HG03097 (cell line): Measurements from ENCODE around the gene GNB3.

ENCODE experiments used
- ATAC-seq: cut with Tn5 transposase; IDR thresholded peaks from one replicate; pipeline ENCODE4 v1.9.1; 2021; ENCODE audit not compliant: unreplicated experiment, low FRiP score

Gene GNB3

GRCh38 chr12:6823182-6824084 is 17.3 kb upstream of the GNB3 start:
- ATAC-seq: no peak

- ATAC-seq: no peak
Observed at GRCh38 chr12:6824085-6824775, 16.5 kb upstream of the GNB3 start.

GRCh38 chr12:6824901-6825381 is 15.8 kb upstream of the GNB3 start:
- ATAC-seq: no peak

GRCh38 chr12:6825398-6826124 is 15.2 kb upstream of the GNB3 start:
- no peak for ATAC-seq

GRCh38 chr12:6826125-6826733 is 14.5 kb upstream of the GNB3 start:
- ATAC-seq: no peak

GRCh38 chr12:6826734-6827436 is 13.8 kb upstream of the GNB3 start:
- no peak for ATAC-seq

- no peak for ATAC-seq
Observed at GRCh38 chr12:6827437-6827911, 13.3 kb upstream of the GNB3 start.

- no peak for ATAC-seq
Observed at GRCh38 chr12:6827982-6828780, 12.5 kb upstream of the GNB3 start, which contains the start of gene P3H3. P3H3 (plus strand) TSS chr12:6828407; CDS start chr12:6828441, 34 bp downstream.

- ATAC-seq: no peak
Observed at GRCh38 chr12:6828781-6829535, 11.8 kb upstream of the GNB3 start.

- ATAC-seq: no peak
Observed at GRCh38 chr12:6829536-6830220, 11.0 kb upstream of the GNB3 start.

- no peak for ATAC-seq
Observed at GRCh38 chr12:6830286-6830890, 10.3 kb upstream of the GNB3 start.

- ATAC-seq: no peak
Observed at GRCh38 chr12:6830999-6831398, 9.7 kb upstream of the GNB3 start.

- ATAC-seq: no peak
Observed at GRCh38 chr12:6831450-6831995, 9.2 kb upstream of the GNB3 start.

GRCh38 chr12:6832125-6832524 is 8.6 kb upstream of the GNB3 start:
- no peak for ATAC-seq

GRCh38 chr12:6833189-6833890 is 7.4 kb upstream of the GNB3 start:
- ATAC-seq: no peak

- ATAC-seq: no peak
Observed at GRCh38 chr12:6834254-6834653, 6.5 kb upstream of the GNB3 start.
